ENCODE results near the gene ABHD14A.

The ABHD14A gene

GRCh38 chr3:51957520-51958205, 17.2 kb upstream of the ABHD14A start:
- no peak for DNase-seq

- no peak for DNase-seq
These were observed 16.0 kb upstream of the ABHD14A start for GRCh38 chr3:51958603-51959521.

GRCh38 chr3:51959651-51960050, 15.2 kb upstream of the ABHD14A start:
- no peak for DNase-seq

- DNase-seq, result no peak
These were observed 14.5 kb upstream of the ABHD14A start for GRCh38 chr3:51960386-51960785.

GRCh38 chr3:51961011-51961410, 13.9 kb upstream of the ABHD14A start:
- no peak for DNase-seq

- peak in 1 of 14 donors; percentile 38 for DNase-seq
These were observed 13.0 kb upstream of the ABHD14A start for GRCh38 chr3:51961602-51962569.

GRCh38 chr3:51962854-51963530, 11.9 kb upstream of the ABHD14A start:
- peak in 2 of 14 donors; percentile 35 to 36 for DNase-seq

GRCh38 chr3:51963951-51964451, 10.9 kb upstream of the ABHD14A start:
- peak in 6 of 14 donors; percentile 15 to 71 (median 26) for DNase-seq

- no peak for DNase-seq
These were observed 10.3 kb upstream of the ABHD14A start for GRCh38 chr3:51964521-51964920.

- DNase-seq, result peak in 11 of 14 donors; percentile 52 to 84 (median 67)
These were observed 8.8 kb upstream of the ABHD14A start for GRCh38 chr3:51966016-51966415.

- peak in 5 of 14 donors; percentile 65 to 75 (median 67) for DNase-seq
These were observed 8.4 kb upstream of the ABHD14A start for GRCh38 chr3:51966486-51966885.

GRCh38 chr3:51966922-51967383, 7.9 kb upstream of the ABHD14A start:
- peak in 4 of 14 donors; percentile 57 to 66 (median 62) for DNase-seq

- peak in 11 of 14 donors; percentile 43 to 87 (median 77) for DNase-seq
These were observed 7.3 kb upstream of the ABHD14A start, which contains the start of gene PCBP4 for GRCh38 chr3:51967384-51968169. PCBP4 (minus strand) TSS chr3:51967454; CDS start chr3:51961240, 6,214 bp downstream.

- peak in 4 of 14 donors; percentile 11 to 80 (median 44) for DNase-seq
These were observed 6.6 kb upstream of the ABHD14A start for GRCh38 chr3:51968170-51968775.

- peak in 1 of 14 donors; percentile 30 for DNase-seq
These were observed 5.8 kb upstream of the ABHD14A start for GRCh38 chr3:51968883-51969678.

GRCh38 chr3:51969841-51970240, 5.0 kb upstream of the ABHD14A start:
- DNase-seq, result no peak

GRCh38 chr3:51970606-51971300, 4.1 kb upstream of the ABHD14A start:
- peak in 1 of 14 donors; percentile 74 for DNase-seq

- DNase-seq, result no peak
These were observed 3.5 kb upstream of the ABHD14A start for GRCh38 chr3:51971350-51971749.

All from C1 segment of cervical spinal cord (tissue), 14 donors.